OCI-LY7 (cell line): Measurements from ENCODE around the gene COL6A3.

Source experiments
- EZH2phosphoT487 ChIP-seq: fragments of 200-600 bp; sonication (generic); IDR thresholded peaks from 2 replicates; pipeline ENCODE4 v1.6.1; 2018; ENCODE audit warnings: low read depth, borderline replicate concordance, mild to moderate bottlenecking, mixed run types, antibody characterized with exemption, low read length, moderate library complexity, mixed read lengths
- TF ChIP-seq, protein P1 (sequence below): fragments of 200-600 bp; sonication (generic); conservative IDR thresholded peaks from 2 replicates; pipeline ENCODE4 v1.5.1; 2014; ENCODE audit warnings: mild to moderate bottlenecking, antibody characterized with exemption, low read length, moderate library complexity, mixed read lengths

DNA sequence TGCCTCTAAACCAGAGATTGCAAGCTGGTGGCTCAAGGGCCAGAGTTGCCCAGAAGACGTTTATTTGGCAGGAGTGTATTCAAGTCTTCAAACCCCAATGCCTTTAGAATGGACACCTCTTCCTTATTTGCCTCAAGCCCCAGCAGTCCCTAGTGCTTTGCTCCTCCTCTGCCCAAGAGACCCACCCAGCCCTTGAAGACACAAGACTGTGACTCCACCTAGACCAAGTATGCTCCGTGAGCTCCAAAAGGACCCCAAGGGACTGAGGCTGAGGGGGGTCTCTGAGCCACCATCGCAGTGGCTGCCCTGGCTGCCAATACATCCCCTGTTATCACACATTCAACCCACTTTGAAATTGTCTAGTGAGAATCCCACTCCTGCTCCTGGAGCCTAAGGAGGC lies 99.3 kb downstream of the COL6A3 start:
- TF ChIP-seq, protein P1, sequence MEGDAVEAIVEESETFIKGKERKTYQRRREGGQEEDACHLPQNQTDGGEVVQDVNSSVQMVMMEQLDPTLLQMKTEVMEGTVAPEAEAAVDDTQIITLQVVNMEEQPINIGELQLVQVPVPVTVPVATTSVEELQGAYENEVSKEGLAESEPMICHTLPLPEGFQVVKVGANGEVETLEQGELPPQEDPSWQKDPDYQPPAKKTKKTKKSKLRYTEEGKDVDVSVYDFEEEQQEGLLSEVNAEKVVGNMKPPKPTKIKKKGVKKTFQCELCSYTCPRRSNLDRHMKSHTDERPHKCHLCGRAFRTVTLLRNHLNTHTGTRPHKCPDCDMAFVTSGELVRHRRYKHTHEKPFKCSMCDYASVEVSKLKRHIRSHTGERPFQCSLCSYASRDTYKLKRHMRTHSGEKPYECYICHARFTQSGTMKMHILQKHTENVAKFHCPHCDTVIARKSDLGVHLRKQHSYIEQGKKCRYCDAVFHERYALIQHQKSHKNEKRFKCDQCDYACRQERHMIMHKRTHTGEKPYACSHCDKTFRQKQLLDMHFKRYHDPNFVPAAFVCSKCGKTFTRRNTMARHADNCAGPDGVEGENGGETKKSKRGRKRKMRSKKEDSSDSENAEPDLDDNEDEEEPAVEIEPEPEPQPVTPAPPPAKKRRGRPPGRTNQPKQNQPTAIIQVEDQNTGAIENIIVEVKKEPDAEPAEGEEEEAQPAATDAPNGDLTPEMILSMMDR = no peak
- TF ChIP-seq EZH2phosphoT487 = no peak
